HepG2 (cell line): ENCODE measurements around the gene EFNA4. TPM values are rescaled to one million over a fixed set of nuclear protein-coding genes. Genes with fewer than 3 reads are reported as not detected.

Source experiments
- ATAC-seq: fragments of 200-7000 bp; cut with Tn5 transposase; 3 replicates; pipeline ENCODE4 v1.9.1; 2020; ENCODE audit warnings: mild to moderate bottlenecking, moderate library complexity
- BruUV-seq: library from RNA; stranded (reverse); fragments of 400-500 nt; replicated peaks from 2 replicates; lab custom pipeline; 2021; lab: Mats Ljungman, UMichigan
- CTCF ChIA-PET: fragments of 300-600 bp; formaldehyde crosslinking; extraction: SDS; loops from one replicate; lab custom pipeline; 2021; ENCODE audit warnings: low total read pairs, inconsistent platforms, low intra/inter-chr PET ratio; lab: Yijun Ruan, JAX
- POLR2A ChIA-PET: fragments of 350-600 bp; sonication (Branson Sonifier 250); formaldehyde crosslinking; loops from one replicate; lab custom pipeline; 2020; ENCODE audit warnings: antibody characterized with exemption, inconsistent platforms; lab: Yijun Ruan, JAX
- DNase-seq: peaks from one replicate; pipeline ENCODE4 v3.0.0-alpha.2; 2015; ENCODE audit warnings: low spot score
- FAIRE-seq: peaks from 3 replicates; lab custom pipeline; 2011; peaks lifted over from hg19 to GRCh38; lab: Jason Lieb, UNC
- H2AFZ ChIP-seq: one replicate; pipeline ENCODE4 v1.6.1; 2011; ENCODE audit warnings: low read length, inconsistent platforms
- H3K27ac ChIP-seq: fragments of 300-600 bp; 3 replicates; pipeline ENCODE4 v1.8.0; 2011; ENCODE audit warnings: mixed run types, mild to moderate bottlenecking, mixed read lengths, low read length, inconsistent platforms; ENCODE audit not compliant: insufficient read depth; ENCODE audit errors: extremely low read length
- H3K27me3 ChIP-seq, 2 experiments: fragments of 200-600 bp in 1 of 2; 2 replicates in 1 of 2; 3 replicates in 1 of 2; pipeline versions ENCODE4 v1.6.0 to v1.8.0; 2011; ENCODE audit warnings: low read length in 2 of 2, mild to moderate bottlenecking in 2 of 2, moderate library complexity in 2 of 2, inconsistent platforms in 1 of 2; ENCODE audit not compliant: insufficient read depth in 2 of 2, control insufficient read depth in 1 of 2
- H3K36me3 ChIP-seq, 2 experiments: fragments of 200-600 bp in 1 of 2; replicated peaks in 1 of 2; 2 replicates in 1 of 2; 3 replicates in 1 of 2; pipeline versions ENCODE4 v1.5.1 to v1.8.0; 2011; ENCODE audit warnings: low read length in 2 of 2, inconsistent platforms in 1 of 2; ENCODE audit not compliant: insufficient read depth in 2 of 2, control insufficient read depth in 1 of 2
- H3K4me1 ChIP-seq: 2 replicates; pipeline ENCODE4 v1.5.1; 2012; ENCODE audit warnings: low read length, inconsistent platforms; ENCODE audit not compliant: insufficient read depth
- H3K4me2 ChIP-seq: 2 replicates; pipeline ENCODE4 v1.6.0; 2011; ENCODE audit warnings: low read depth, low read length, inconsistent platforms
- H3K4me3 ChIP-seq, 3 experiments: fragments of 200-600 bp in 1 of 3; sonication (generic), shearing (Covaris generic) in 1 of 3; replicated peaks in 1 of 3; 2 replicates each; pipeline ENCODE4 v1.5.1; 2011 to 2016; ENCODE audit warnings: low read length in 3 of 3, inconsistent platforms in 2 of 3, low read depth in 2 of 3, mild to moderate bottlenecking in 2 of 3, control low read depth in 1 of 3, mixed read lengths in 1 of 3; ENCODE audit not compliant: insufficient read depth in 1 of 3
- H3K79me2 ChIP-seq: one replicate; pipeline ENCODE4 v1.6.1; 2011; ENCODE audit warnings: low read length, inconsistent platforms; ENCODE audit not compliant: insufficient read depth
- H3K9ac ChIP-seq: 2 replicates; pipeline ENCODE4 v1.6.0; 2011; ENCODE audit warnings: mild to moderate bottlenecking, low read depth, low read length, inconsistent platforms; ENCODE audit not compliant: insufficient read depth
- H3K9me3 ChIP-seq: 2 replicates; pipeline ENCODE4 v1.5.1; 2012; ENCODE audit warnings: mild to moderate bottlenecking, low read length
- H4K20me1 ChIP-seq: 2 replicates; pipeline ENCODE4 v1.6.0; 2011; ENCODE audit warnings: inconsistent platforms, mild to moderate bottlenecking, low read length, moderate library complexity; ENCODE audit not compliant: insufficient read depth
- ATRX ChIP-seq: sonication (generic); formaldehyde crosslinking; IDR thresholded peaks from 2 replicates; pipeline ENCODE4 v1.4.0; 2020; ENCODE audit warnings: missing genetic modification reagents, borderline replicate concordance
- HNRNPLL ChIP-seq: fragments of 200-400 bp; formaldehyde crosslinking; IDR thresholded peaks from 2 replicates; pipeline ENCODE4 v1.6.1; 2017; ENCODE audit warnings: mild to moderate bottlenecking, low read depth, low read length; ENCODE audit not compliant: poor library complexity, severe bottlenecking
- HOXA5 ChIP-seq: sonication (generic); formaldehyde crosslinking; IDR thresholded peaks from 2 replicates; pipeline ENCODE4 v1.4.0; 2020; ENCODE audit warnings: missing genetic modification reagents
- RBM22 ChIP-seq: fragments of 200-400 bp; formaldehyde crosslinking; optimal IDR thresholded peaks from 2 replicates; pipeline ENCODE3; 2017; ENCODE audit warnings: mild to moderate bottlenecking, low read length, moderate library complexity
- SATB2 ChIP-seq: sonication (generic); formaldehyde crosslinking; IDR thresholded peaks from 2 replicates; pipeline ENCODE4 v1.5.0; 2020; ENCODE audit warnings: missing genetic modification reagents
- SOX13 ChIP-seq, 3 experiments: fragments of 450-650 bp in 1 of 3; sonication (generic) in 1 of 3; formaldehyde crosslinking in 1 of 3; IDR thresholded peaks in 2 of 3; conservative IDR thresholded peaks in 1 of 3; 2 replicates each; pipeline versions ENCODE4 v1.5.0 to v1.6.1; 2016 to 2020; ENCODE audit warnings: antibody characterized with exemption in 1 of 3, mild to moderate bottlenecking in 1 of 3, missing compliant biosample characterization in 1 of 3, missing genetic modification reagents in 1 of 3, moderate library complexity in 1 of 3
- TGIF2 ChIP-seq: IDR thresholded peaks from 2 replicates; pipeline ENCODE4 v1.6.1; 2016; ENCODE audit warnings: control low read depth, missing compliant biosample characterization
- ZFAT ChIP-seq: sonication (generic); formaldehyde crosslinking; conservative IDR thresholded peaks from 2 replicates; pipeline ENCODE4 v1.8.1; 2023; ENCODE audit warnings: missing genetic modification reagents, inconsistent platforms
- ZNF224 ChIP-seq: sonication (generic); formaldehyde crosslinking; IDR thresholded peaks from 2 replicates; pipeline ENCODE4 v1.5.0; 2020; ENCODE audit warnings: mild to moderate bottlenecking, missing genetic modification reagents
- ZNF329 ChIP-seq: sonication (generic); formaldehyde crosslinking; IDR thresholded peaks from 2 replicates; pipeline ENCODE4 v1.9.0; 2021; ENCODE audit warnings: low read depth, mild to moderate bottlenecking, missing genetic modification reagents
- ZNF570 ChIP-seq: sonication (generic); formaldehyde crosslinking; IDR thresholded peaks from 2 replicates; pipeline ENCODE4 v1.4.0; 2020; ENCODE audit warnings: mild to moderate bottlenecking, missing genetic modification reagents, borderline replicate concordance
- WGBS: methylation state at CpG from one replicate; pipeline ENCODE4 v1.1.6; 2017; ENCODE audit warnings: low lambda C conversion rate; 5-methylcytosine and 5-hydroxymethylcytosine counted together
- in situ Hi-C: cut with HindIII; loops from 2 replicates; pipeline ENCODE4 v1.10.0; 2017; ENCODE audit warnings: low pct_unique_long_range_greater_than_20kb; ENCODE audit not compliant: extremely low pct_ligation_motif_present
- intact Hi-C: fragments of 100-400 bp; cut with micrococcal nuclease; formaldehyde crosslinking; loops from one replicate; pipeline ENCODE4 v1.10.0; 2022; ENCODE audit not compliant: unreplicated experiment
- polyA plus RNA-seq, 8 experiments: library from polyadenylated mRNA; depleted of rRNA in 3 of 8; stranded (reverse) in 7 of 8; unstranded in 1 of 8; fragments of >200 nt; fragmentation: Illumina TruSeq in 4 of 8; extraction: Trizol in 4 of 8; gene quantifications; 2 replicates each; pipeline versions ENCODE4 v1.2.1 to v1.2.3, GENCODE V29; 2011 to 2016; ENCODE audit warnings: low read depth in 4 of 8, missing spikeins in 1 of 8, mixed read lengths in 1 of 8; ENCODE audit not compliant: insufficient read depth in 1 of 8
- total RNA-seq, 5 experiments: library from RNA; depleted of rRNA; stranded (reverse); fragments of >200 nt; fragmentation: Illumina TruSeq; extraction: Trizol; gene quantifications; 2 replicates each; pipeline ENCODE4 v1.2.3, GENCODE V29; 2016; ENCODE audit warnings: low read depth in 1 of 5
- TF ChIP-seq, protein P1 (sequence below): sonication (generic); formaldehyde crosslinking; IDR thresholded peaks from 2 replicates; pipeline ENCODE4 v1.4.0; 2020; ENCODE audit warnings: missing genetic modification reagents, borderline replicate concordance
- TF ChIP-seq, protein P2 (sequence below): sonication (generic); formaldehyde crosslinking; IDR thresholded peaks from 2 replicates; pipeline ENCODE4 v1.8.0; 2022; ENCODE audit warnings: mild to moderate bottlenecking, missing genetic modification reagents; ENCODE audit not compliant: insufficient replicate concordance
- TF ChIP-seq, protein P3 (sequence below): sonication (generic); formaldehyde crosslinking; IDR thresholded peaks from 2 replicates; pipeline ENCODE4 v1.8.0; 2022; ENCODE audit warnings: missing genetic modification reagents, mild to moderate bottlenecking, inconsistent platforms, borderline replicate concordance

The EFNA4 gene
- total and polyA plus RNA-seq, 2 of the 13 experiments (the other 11 are each of a cell fraction or from before 2014, with no cell fraction given), result 12.0 to 17.2 TPM

DNA sequence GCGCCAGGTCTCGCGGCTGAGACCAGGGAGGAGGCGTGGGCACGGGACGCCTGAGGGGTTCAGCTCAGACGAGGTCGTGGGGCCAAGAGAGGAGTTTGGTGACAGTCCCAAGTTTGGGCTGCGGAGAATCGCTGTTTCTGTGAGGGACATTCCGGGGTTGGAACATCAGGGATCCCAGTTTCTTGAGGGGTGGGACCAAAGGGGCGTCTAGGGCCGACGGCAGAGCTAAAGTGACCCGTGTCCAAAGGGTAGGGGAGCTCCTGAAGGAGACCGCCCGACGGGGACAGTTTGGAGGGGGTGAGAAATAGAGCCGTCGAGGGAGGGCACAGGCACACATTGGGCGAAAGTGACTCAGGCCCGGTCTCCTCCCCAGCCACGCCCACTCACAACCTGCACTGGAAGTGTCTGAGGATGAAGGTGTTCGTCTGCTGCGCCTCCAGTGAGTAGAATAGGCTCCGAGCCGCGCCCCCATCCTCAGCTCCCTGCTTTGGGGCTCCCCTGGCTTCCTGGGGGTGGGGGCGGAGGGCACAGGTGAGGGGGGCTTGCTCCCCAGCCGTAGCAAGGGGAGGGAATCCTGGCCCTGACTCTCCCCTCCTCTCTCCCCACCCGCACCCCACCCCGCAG, 22.1 kb downstream of the EFNA4 start (continued):
- TF ChIP-seq, protein P1, sequence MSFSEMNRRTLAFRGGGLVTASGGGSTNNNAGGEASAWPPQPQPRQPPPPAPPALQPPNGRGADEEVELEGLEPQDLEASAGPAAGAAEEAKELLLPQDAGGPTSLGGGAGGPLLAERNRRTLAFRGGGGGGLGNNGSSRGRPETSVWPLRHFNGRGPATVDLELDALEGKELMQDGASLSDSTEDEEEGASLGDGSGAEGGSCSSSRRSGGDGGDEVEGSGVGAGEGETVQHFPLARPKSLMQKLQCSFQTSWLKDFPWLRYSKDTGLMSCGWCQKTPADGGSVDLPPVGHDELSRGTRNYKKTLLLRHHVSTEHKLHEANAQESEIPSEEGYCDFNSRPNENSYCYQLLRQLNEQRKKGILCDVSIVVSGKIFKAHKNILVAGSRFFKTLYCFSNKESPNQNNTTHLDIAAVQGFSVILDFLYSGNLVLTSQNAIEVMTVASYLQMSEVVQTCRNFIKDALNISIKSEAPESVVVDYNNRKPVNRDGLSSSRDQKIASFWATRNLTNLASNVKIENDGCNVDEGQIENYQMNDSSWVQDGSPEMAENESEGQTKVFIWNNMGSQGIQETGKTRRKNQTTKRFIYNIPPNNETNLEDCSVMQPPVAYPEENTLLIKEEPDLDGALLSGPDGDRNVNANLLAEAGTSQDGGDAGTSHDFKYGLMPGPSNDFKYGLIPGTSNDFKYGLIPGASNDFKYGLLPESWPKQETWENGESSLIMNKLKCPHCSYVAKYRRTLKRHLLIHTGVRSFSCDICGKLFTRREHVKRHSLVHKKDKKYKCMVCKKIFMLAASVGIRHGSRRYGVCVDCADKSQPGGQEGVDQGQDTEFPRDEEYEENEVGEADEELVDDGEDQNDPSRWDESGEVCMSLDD (CRISPR knock-in tag), result 0 out of 2 replicates have a peak, but pooled peaks have one; percentile 71
- TF ChIP-seq SATB2 (CRISPR knock-in tag), result peak; percentile 68; the same call in 1 of the 2 replicates
- TF ChIP-seq HOXA5 (CRISPR knock-in tag), result peak; percentile 20; the same call in 1 of the 2 replicates
- TF ChIP-seq TGIF2 (CRISPR knock-in tag), result peak; percentile 18; the same call in 1 of the 2 replicates
- TF ChIP-seq, protein P2, sequence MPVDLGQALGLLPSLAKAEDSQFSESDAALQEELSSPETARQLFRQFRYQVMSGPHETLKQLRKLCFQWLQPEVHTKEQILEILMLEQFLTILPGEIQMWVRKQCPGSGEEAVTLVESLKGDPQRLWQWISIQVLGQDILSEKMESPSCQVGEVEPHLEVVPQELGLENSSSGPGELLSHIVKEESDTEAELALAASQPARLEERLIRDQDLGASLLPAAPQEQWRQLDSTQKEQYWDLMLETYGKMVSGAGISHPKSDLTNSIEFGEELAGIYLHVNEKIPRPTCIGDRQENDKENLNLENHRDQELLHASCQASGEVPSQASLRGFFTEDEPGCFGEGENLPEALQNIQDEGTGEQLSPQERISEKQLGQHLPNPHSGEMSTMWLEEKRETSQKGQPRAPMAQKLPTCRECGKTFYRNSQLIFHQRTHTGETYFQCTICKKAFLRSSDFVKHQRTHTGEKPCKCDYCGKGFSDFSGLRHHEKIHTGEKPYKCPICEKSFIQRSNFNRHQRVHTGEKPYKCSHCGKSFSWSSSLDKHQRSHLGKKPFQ, result peak; percentile 9

DNA sequence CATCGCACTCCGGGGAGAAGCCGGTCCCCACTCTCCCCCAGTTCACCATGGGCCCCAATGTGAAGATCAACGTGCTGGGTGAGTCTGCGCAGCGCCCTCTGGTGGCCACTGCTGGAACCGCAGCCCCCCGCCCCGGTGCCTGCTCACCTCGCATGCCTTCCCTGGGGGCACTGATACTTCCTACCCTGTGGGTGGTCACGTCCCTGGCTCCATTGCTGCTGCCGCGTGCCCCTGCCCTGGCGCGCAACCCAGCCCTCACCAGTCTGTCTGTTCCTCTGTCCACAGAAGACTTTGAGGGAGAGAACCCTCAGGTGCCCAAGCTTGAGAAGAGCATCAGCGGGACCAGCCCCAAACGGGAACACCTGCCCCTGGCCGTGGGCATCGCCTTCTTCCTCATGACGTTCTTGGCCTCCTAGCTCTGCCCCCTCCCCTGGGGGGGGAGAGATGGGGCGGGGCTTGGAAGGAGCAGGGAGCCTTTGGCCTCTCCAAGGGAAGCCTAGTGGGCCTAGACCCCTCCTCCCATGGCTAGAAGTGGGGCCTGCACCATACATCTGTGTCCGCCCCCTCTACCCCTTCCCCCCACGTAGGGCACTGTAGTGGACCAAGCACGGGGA, 22.7 kb downstream of the EFNA4 start:
- H3K27me3 ChIP-seq, result peaks cover 15 to 31% of the 10 kb centered on the region in 2 experiments
- no peak overlapping the region; the same call in 1 of the 2 replicates for H3K9ac ChIP-seq
- no peak for DNase-seq
- POLR2A ChIA-PET, result interaction anchor here (1.9 to 2.7 kb wide), 2 partner anchors 39 to 43 kb away, joined by 11 to 19 read pairs; no protein-coding TSS in a partner anchor
- intact Hi-C loops, result loop anchor here (10.0 kb wide), 1 partner anchor 181 kb away; no protein-coding TSS in a partner anchor
- no peaks in the 10 kb centered on the region for H3K36me3 ChIP-seq
- in situ Hi-C loops, result no loop called here
- CTCF ChIA-PET, result interaction anchor here (1.1 to 2.0 kb wide), 2 partner anchors 82 to 87 kb away, joined by 3 to 7 read pairs; partner anchors contain the start of genes KRTCAP2 and TRIM46
- H2AFZ ChIP-seq, result no peak overlapping the region
- H3K4me1 ChIP-seq, result peaks cover 79% of the 10 kb centered on the region
- H3K79me2 ChIP-seq, result no peaks in the 10 kb centered on the region
- peaks cover 3% of the 10 kb centered on the region; the same call in 1 of the 2 replicates for H4K20me1 ChIP-seq
- BruUV-seq, result no TSS peak
- peak; percentile 36 for ATAC-seq
- H3K9me3 ChIP-seq, result no peaks in the 10 kb centered on the region
- no peak overlapping the region for H3K27ac ChIP-seq
- H3K4me3 ChIP-seq, result peak overlapping the region; percentile 72 to 89 (median 75); a peak in 5 of 6 replicates
- peak overlapping the region; percentile 98 for H3K4me2 ChIP-seq
- no peak for FAIRE-seq
- 3% methylated on average over 8 of the region's 24 CpGs for WGBS
- TF ChIP-seq, protein P3, sequence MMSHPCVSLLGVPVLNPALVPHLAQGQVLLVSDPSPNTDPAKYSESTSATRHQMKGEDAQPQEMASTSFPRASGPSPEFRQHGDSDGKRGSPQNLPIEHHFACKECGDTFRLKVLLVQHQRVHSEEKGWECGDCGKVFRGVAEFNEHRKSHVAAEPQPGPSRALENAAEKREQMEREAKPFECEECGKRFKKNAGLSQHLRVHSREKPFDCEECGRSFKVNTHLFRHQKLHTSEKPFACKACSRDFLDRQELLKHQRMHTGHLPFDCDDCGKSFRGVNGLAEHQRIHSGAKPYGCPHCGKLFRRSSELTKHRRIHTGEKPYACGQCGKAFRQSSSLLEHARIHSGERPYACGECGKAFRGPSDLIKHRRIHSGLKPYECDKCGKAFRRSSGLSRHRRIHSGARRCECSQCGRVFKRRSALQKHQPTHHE (CRISPR knock-in tag), result no peak
- TF ChIP-seq SOX13 (IDR thresholded peaks at IDR 0.05) (no peak), SOX13 (CRISPR knock-in tag; conservative IDR thresholded peaks at IDR 0.05 in 1 of 2, IDR thresholded peaks at IDR 0.05 in 1 of 2) (no peak), ATRX (no peak), ZFAT (no peak), HNRNPLL (no peak), RBM22 (no peak), ZNF329 (CRISPR knock-in tag) (no peak), ZNF224 (CRISPR knock-in tag) (no peak), ZNF570 (CRISPR knock-in tag) (no peak)
